GM19395 (cell line): ENCODE data around the gene CAMK2G.
"Not testable (repeated sequence)": the region's sequence is repeated elsewhere in the genome, so short reads cannot be mapped to it uniquely, and the experiment has no call there.

ENCODE experiments used
- ATAC-seq: cut with Tn5 transposase; IDR thresholded peaks from one replicate; pipeline ENCODE4 v1.9.1; 2021; ENCODE audit warnings: mild to moderate bottlenecking, moderate library complexity; ENCODE audit not compliant: unreplicated experiment

CAMK2G gene

GRCh38 chr10:73905256-73906020 lies 31.1 kb upstream of the CAMK2G start:
- no peak for ATAC-seq

GRCh38 chr10:73902351-73902750 lies 28.0 kb upstream of the CAMK2G start:
- ATAC-seq, result no peak

- ATAC-seq, result no peak
Measured at GRCh38 chr10:73901261-73901660, 26.9 kb upstream of the CAMK2G start.

GRCh38 chr10:73900064-73900463 lies 25.7 kb upstream of the CAMK2G start:
- no peak for ATAC-seq

GRCh38 chr10:73899423-73899822 lies 25.1 kb upstream of the CAMK2G start:
- no peak for ATAC-seq

GRCh38 chr10:73898730-73899410 lies 24.5 kb upstream of the CAMK2G start:
- ATAC-seq, result no peak

GRCh38 chr10:73897693-73898092 lies 23.3 kb upstream of the CAMK2G start:
- no peak for ATAC-seq

GRCh38 chr10:73895381-73895780 lies 21.0 kb upstream of the CAMK2G start:
- not testable (repeated sequence) for ATAC-seq

GRCh38 chr10:73894245-73894971 lies 20.1 kb upstream of the CAMK2G start:
- ATAC-seq, result no peak

GRCh38 chr10:73893426-73893825 lies 19.1 kb upstream of the CAMK2G start:
- ATAC-seq, result no peak

- no peak for ATAC-seq
Measured at GRCh38 chr10:73892310-73893030, 18.1 kb upstream of the CAMK2G start.

GRCh38 chr10:73891540-73891939 lies 17.2 kb upstream of the CAMK2G start:
- no peak for ATAC-seq

GRCh38 chr10:73890830-73891229 lies 16.5 kb upstream of the CAMK2G start:
- ATAC-seq, result not testable (repeated sequence)

GRCh38 chr10:73890261-73890660 lies 15.9 kb upstream of the CAMK2G start:
- ATAC-seq, result no peak

- ATAC-seq, result not testable (repeated sequence)
Measured at GRCh38 chr10:73889416-73889815, 15.1 kb upstream of the CAMK2G start.

- no peak for ATAC-seq
Measured at GRCh38 chr10:73889014-73889413, 14.7 kb upstream of the CAMK2G start.

GRCh38 chr10:73888514-73888913 lies 14.2 kb upstream of the CAMK2G start:
- no peak for ATAC-seq

- ATAC-seq, result no peak
Measured at GRCh38 chr10:73887294-73888039, 13.1 kb upstream of the CAMK2G start.

GRCh38 chr10:73886661-73887293 lies 12.4 kb upstream of the CAMK2G start:
- no peak for ATAC-seq

GRCh38 chr10:73886085-73886529 lies 11.8 kb upstream of the CAMK2G start:
- peak; percentile 80 for ATAC-seq
